ENCODE measurements around the gene SHB. TPM values are rescaled to one million over a fixed set of nuclear protein-coding genes. Genes with fewer than 3 reads are reported as not detected.

The SHB gene
- polyA plus RNA-seq, 1 donor (not counting 4 experiments of a cell fraction or from before 2014, with no cell fraction given), result 10.9 TPM

GRCh38 chr9:37920471-37921167, 148.4 kb downstream of the SHB start:
- dilution Hi-C loops (cut with MboI; ENCODE audit: extremely low pct_ligation_motif_present, low sequenced_read_pairs), result no loop called here
- Histone ChIP-seq H3K4me1 (ENCODE audit: control insufficient read depth, extremely low read depth, insufficient read depth, low read length) (peaks cover 33% of the 10 kb centered on the region), H3K27me3 (ENCODE audit: control insufficient read depth, extremely low read depth, insufficient read depth, low read length) (no peaks in the 10 kb centered on the region), H3K36me3 (ENCODE audit: control insufficient read depth in 2 of 2, extremely low read depth in 1 of 2, insufficient read depth in 2 of 2, low read length in 2 of 2) (peaks cover 17 to 19% of the 10 kb centered on the region in 2 experiments), H3K27ac (ENCODE audit: control insufficient read depth, insufficient read depth, low read length) (no peak overlapping the region), H3K9ac (ENCODE audit: control insufficient read depth, extremely low read depth, insufficient read depth, low read length) (no peak overlapping the region), H3K79me2 (ENCODE audit: control insufficient read depth, insufficient read depth, low read length) (peaks cover 10% of the 10 kb centered on the region), H3K4me2 (ENCODE audit: control insufficient read depth, extremely low read depth, insufficient read depth, low read depth, low read length) (no peak overlapping the region), H3K4me3 (ENCODE audit: control insufficient read depth in 2 of 3, extremely low read depth in 1 of 3, insufficient read depth in 2 of 3, low read depth in 1 of 3, low read length in 3 of 3) (no peak overlapping the region), H2AFZ (ENCODE audit: control insufficient read depth, low read length) (no peak overlapping the region), H4K20me1 (ENCODE audit: control insufficient read depth, extremely low read depth, insufficient read depth, low read length) (no peaks in the 10 kb centered on the region), H3K9me1 (ENCODE audit: control insufficient read depth, extremely low read depth, insufficient read depth, low read length) (no peaks in the 10 kb centered on the region), H3K9me3 (ENCODE audit: control insufficient read depth, low read depth, low read length) (no peaks in the 10 kb centered on the region)
- FAIRE-seq, result no peak
- no peak for TF ChIP-seq CTCF (optimal IDR thresholded peaks at IDR 0.05 in 1 of 3, IDR thresholded peaks at IDR 0.05 in 1 of 3, conservative IDR thresholded peaks at IDR 0.05 in 1 of 3; ENCODE audit: extremely low read depth in 1 of 3, insufficient read depth in 2 of 3, low read length in 3 of 3)
- no peak for TF ChIP-seq EZH2 (IDR thresholded peaks at IDR 0.05; ENCODE audit: low read length)
- no peak for DNase-seq (ENCODE audit: low read depth, low spot score)

GRCh38 chr9:37919956-37920335, 149.1 kb downstream of the SHB start:
- H3K9ac ChIP-seq (ENCODE audit: control insufficient read depth, extremely low read depth, insufficient read depth, low read length), result no peak overlapping the region
- peaks cover 33% of the 10 kb centered on the region for H3K4me1 ChIP-seq (ENCODE audit: control insufficient read depth, extremely low read depth, insufficient read depth, low read length)
- H3K79me2 ChIP-seq (ENCODE audit: control insufficient read depth, insufficient read depth, low read length), result peaks cover 10% of the 10 kb centered on the region
- no peaks in the 10 kb centered on the region for H3K9me3 ChIP-seq (ENCODE audit: control insufficient read depth, low read depth, low read length)
- DNase-seq (ENCODE audit: low read depth, low spot score) (no peak), FAIRE-seq (no peak)
- TF ChIP-seq CTCF (optimal IDR thresholded peaks at IDR 0.05 in 1 of 3, IDR thresholded peaks at IDR 0.05 in 1 of 3, conservative IDR thresholded peaks at IDR 0.05 in 1 of 3; ENCODE audit: extremely low read depth in 1 of 3, insufficient read depth in 2 of 3, low read length in 3 of 3), result no peak
- H4K20me1 ChIP-seq (ENCODE audit: control insufficient read depth, extremely low read depth, insufficient read depth, low read length), result no peaks in the 10 kb centered on the region
- H3K9me1 ChIP-seq (ENCODE audit: control insufficient read depth, extremely low read depth, insufficient read depth, low read length), result no peaks in the 10 kb centered on the region
- no peak overlapping the region for H3K27ac ChIP-seq (ENCODE audit: control insufficient read depth, insufficient read depth, low read length)
- H3K4me3 ChIP-seq (ENCODE audit: control insufficient read depth in 2 of 3, extremely low read depth in 1 of 3, insufficient read depth in 2 of 3, low read depth in 1 of 3, low read length in 3 of 3), result no peak overlapping the region
- peaks cover 17 to 19% of the 10 kb centered on the region in 2 experiments for H3K36me3 ChIP-seq (ENCODE audit: control insufficient read depth in 2 of 2, extremely low read depth in 1 of 2, insufficient read depth in 2 of 2, low read length in 2 of 2)
- H3K4me2 ChIP-seq (ENCODE audit: control insufficient read depth, extremely low read depth, insufficient read depth, low read depth, low read length), result no peak overlapping the region
- dilution Hi-C loops (cut with MboI; ENCODE audit: extremely low pct_ligation_motif_present, low sequenced_read_pairs), result no loop called here
- no peak overlapping the region for H2AFZ ChIP-seq (ENCODE audit: control insufficient read depth, low read length)
- H3K27me3 ChIP-seq (ENCODE audit: control insufficient read depth, extremely low read depth, insufficient read depth, low read length), result no peaks in the 10 kb centered on the region
